Osteocyte (in vitro differentiated cells): ENCODE measurements around the gene NAA25. TPM values are rescaled to one million over a fixed set of nuclear protein-coding genes. Genes with fewer than 3 reads are reported as not detected.

Experiments used
- DNase-seq: peaks from one replicate; pipeline ENCODE4 v3.0.0; 2021; ENCODE audit warnings: mixed read lengths; ENCODE audit not compliant: unreplicated experiment; ENCODE audit errors: extremely low spot score
- H3K27ac Mint-ChIP-seq: one replicate; pipeline ENCODE4 v1.8.0; 2021; ENCODE audit warnings: mild to moderate bottlenecking, mixed read lengths; ENCODE audit not compliant: unreplicated experiment
- H3K27me3 Mint-ChIP-seq: one replicate; pipeline ENCODE4 v1.8.0; 2021; ENCODE audit warnings: mixed read lengths; ENCODE audit not compliant: unreplicated experiment
- H3K36me3 Mint-ChIP-seq: one replicate; pipeline ENCODE4 v1.8.0; 2021; ENCODE audit warnings: mixed read lengths; ENCODE audit not compliant: unreplicated experiment
- H3K4me1 Mint-ChIP-seq: one replicate; pipeline ENCODE4 v1.8.0; 2021; ENCODE audit warnings: mixed read lengths; ENCODE audit not compliant: unreplicated experiment
- H3K4me3 Mint-ChIP-seq: one replicate; pipeline ENCODE4 v1.8.0; 2021; ENCODE audit warnings: mild to moderate bottlenecking, moderate library complexity, mixed read lengths; ENCODE audit not compliant: unreplicated experiment
- H3K9me3 Mint-ChIP-seq: one replicate; pipeline ENCODE4 v1.8.0; 2021; ENCODE audit warnings: mixed read lengths; ENCODE audit not compliant: unreplicated experiment
- CTCF ChIP-seq: fragments of 200-600 bp; sonication (generic); IDR thresholded peaks from 2 replicates; pipeline ENCODE4 v1.5.0; 2021; ENCODE audit warnings: antibody characterized with exemption, mild to moderate bottlenecking, moderate library complexity
- microRNA-seq: library from miRNA; unstranded; fragments of <30 nt; microRNA quantifications from one replicate; pipeline ENCODE4 v1.1.0, GENCODE V29; 2020; ENCODE audit not compliant: unreplicated experiment
- total RNA-seq: library from RNA; stranded (reverse); gene quantifications from 2 replicates; pipeline ENCODE4 v1.2.1, GENCODE V29; 2021

The NAA25 gene
- total RNA-seq, 1 donor from 2014 or later = 22.7 TPM

GRCh38 chr12:111980598-111980997, 128.0 kb downstream of the NAA25 start:
- no peak for TF ChIP-seq CTCF
- DNase-seq = no peak
- Mint-ChIP-seq H3K4me1 (peaks cover 8% of the 10 kb centered on the region), H3K9me3 (no peaks in the 10 kb centered on the region), H3K27ac (no peak overlapping the region), H3K27me3 (no peaks in the 10 kb centered on the region), H3K36me3 (peaks cover 13% of the 10 kb centered on the region), H3K4me3 (no peak overlapping the region)

- no peaks in the 10 kb centered on the region for H3K27me3 Mint-ChIP-seq
- TF ChIP-seq CTCF = no peak
- no peak overlapping the region for H3K4me3 Mint-ChIP-seq
- peaks cover 8% of the 10 kb centered on the region for H3K4me1 Mint-ChIP-seq
- DNase-seq = no peak
- H3K36me3 Mint-ChIP-seq = peaks cover 10% of the 10 kb centered on the region
- H3K9me3 Mint-ChIP-seq = no peaks in the 10 kb centered on the region
- no peak overlapping the region for H3K27ac Mint-ChIP-seq
Measured at GRCh38 chr12:111978545-111978944, 130.0 kb downstream of the NAA25 start.

- H3K27me3 Mint-ChIP-seq = no peaks in the 10 kb centered on the region
- DNase-seq = no peak
- no peak for TF ChIP-seq CTCF
- peaks cover 2% of the 10 kb centered on the region for H3K4me1 Mint-ChIP-seq
- H3K36me3 Mint-ChIP-seq = peaks cover 14% of the 10 kb centered on the region
- H3K27ac Mint-ChIP-seq = no peak overlapping the region
- no peak overlapping the region for H3K4me3 Mint-ChIP-seq
- H3K9me3 Mint-ChIP-seq = no peaks in the 10 kb centered on the region
Measured at GRCh38 chr12:111976860-111977259, 131.7 kb downstream of the NAA25 start.

Small RNA genes lying within 50 kb of the gene (microRNA-seq; reads per million reads assigned to microRNA genes)
- gene MIR3657 = not detected

Other genes with a start within 250 kb of the NAA25 start
- gene TMEM116, start 95.6 kb downstream of the NAA25 start, total RNA-seq = 9.9 and 12.6 TPM in 2 replicates
- gene ERP29, start 95.4 kb downstream of the NAA25 start, total RNA-seq = 133 and 139 TPM in 2 replicates
- 34.8 and 38.9 TPM in 2 replicates for gene TRAFD1, start 16.8 kb upstream of the NAA25 start, total RNA-seq